Astrocyte of the spinal cord (primary cell): Measurements from ENCODE around the gene SLC25A26.
"Not testable (repeated sequence)": the region's sequence is repeated elsewhere in the genome, so short reads cannot be mapped to it uniquely, and the experiment has no call there.

Experiments used
- DNase-seq: peaks from one replicate; pipeline ENCODE4 v3.0.0; 2011; ENCODE audit warnings: low read depth, low spot score
- H3K4me3 ChIP-seq: 2 replicates; pipeline ENCODE4 v1.5.1; 2011; ENCODE audit warnings: low read depth, mild to moderate bottlenecking, low read length, moderate library complexity
- in situ Hi-C: cut with HindIII; loops from 2 replicates; pipeline ENCODE4 v1.10.0; 2017; ENCODE audit warnings: low sequenced_read_pairs
- TF ChIP-seq, protein P1 (sequence below): IDR thresholded peaks from 2 replicates; pipeline ENCODE4 v1.5.1; 2012; ENCODE audit warnings: low read depth, mild to moderate bottlenecking, low read length, inconsistent platforms

Gene SLC25A26

DNA sequence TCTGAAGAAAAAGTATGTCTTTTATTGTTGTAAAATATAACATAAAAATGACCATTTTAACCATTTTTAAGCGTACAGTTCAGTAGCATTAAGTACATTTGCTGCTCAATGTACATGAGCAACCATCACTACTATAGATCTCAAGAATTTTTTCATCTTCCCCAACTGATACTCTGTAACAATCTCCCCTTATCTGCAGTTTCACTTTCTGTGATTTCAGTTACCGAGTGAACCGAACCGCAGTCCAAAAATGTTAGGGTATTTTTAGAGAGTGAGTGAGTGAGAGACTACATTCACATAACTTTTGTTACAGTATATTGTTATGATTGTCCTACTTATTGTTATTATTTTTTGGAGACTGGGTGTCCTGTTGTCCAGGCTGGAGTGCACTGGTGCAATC lies 9.0 kb upstream of the SLC25A26 start:
- in situ Hi-C loops, result no loop called here
- TF ChIP-seq, protein P1, sequence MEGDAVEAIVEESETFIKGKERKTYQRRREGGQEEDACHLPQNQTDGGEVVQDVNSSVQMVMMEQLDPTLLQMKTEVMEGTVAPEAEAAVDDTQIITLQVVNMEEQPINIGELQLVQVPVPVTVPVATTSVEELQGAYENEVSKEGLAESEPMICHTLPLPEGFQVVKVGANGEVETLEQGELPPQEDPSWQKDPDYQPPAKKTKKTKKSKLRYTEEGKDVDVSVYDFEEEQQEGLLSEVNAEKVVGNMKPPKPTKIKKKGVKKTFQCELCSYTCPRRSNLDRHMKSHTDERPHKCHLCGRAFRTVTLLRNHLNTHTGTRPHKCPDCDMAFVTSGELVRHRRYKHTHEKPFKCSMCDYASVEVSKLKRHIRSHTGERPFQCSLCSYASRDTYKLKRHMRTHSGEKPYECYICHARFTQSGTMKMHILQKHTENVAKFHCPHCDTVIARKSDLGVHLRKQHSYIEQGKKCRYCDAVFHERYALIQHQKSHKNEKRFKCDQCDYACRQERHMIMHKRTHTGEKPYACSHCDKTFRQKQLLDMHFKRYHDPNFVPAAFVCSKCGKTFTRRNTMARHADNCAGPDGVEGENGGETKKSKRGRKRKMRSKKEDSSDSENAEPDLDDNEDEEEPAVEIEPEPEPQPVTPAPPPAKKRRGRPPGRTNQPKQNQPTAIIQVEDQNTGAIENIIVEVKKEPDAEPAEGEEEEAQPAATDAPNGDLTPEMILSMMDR, result no peak
- no peak overlapping the region for H3K4me3 ChIP-seq
- no peak for DNase-seq

DNA sequence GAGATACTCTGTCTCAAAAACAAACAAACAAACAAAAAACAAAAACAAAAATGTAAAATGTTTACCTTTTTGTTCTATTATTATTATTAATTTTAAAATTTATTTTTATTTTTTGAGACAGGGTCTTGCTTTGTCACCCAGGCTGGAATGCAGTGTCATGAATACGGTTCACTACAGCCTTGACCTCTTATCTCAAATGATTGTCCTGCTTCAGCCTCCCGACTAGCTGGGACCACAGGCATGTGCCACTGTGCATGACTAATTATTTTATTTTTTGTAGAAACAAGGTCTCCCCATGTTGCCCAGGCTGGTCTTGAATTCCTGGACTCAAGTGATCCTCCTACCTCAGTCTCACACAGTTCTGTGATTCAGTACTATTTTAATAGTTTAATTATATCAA lies 5.7 kb upstream of the SLC25A26 start:
- in situ Hi-C loops, result no loop called here
- no peak overlapping the region for H3K4me3 ChIP-seq
- TF ChIP-seq, protein P1, result no peak
- DNase-seq, result no peak

DNA sequence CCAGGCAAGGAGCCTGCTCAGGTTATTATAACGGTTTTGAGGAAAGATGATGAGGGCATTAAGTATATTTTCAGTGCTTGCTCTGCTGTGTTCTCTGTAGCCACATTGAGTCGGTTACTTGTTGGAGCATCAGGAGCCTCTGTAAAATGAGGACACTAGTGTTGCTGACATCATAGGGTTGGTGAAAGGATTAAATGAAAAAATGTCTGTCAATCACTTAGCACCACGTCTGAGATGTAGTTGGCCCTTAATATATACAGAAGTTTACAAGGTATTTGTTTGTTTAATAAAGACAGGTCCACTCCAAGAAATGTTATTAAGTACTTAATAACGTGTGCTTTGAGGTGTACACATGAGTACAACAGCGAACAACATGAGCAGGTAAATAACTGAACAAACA lies 735 bp upstream of the SLC25A26 start:
- in situ Hi-C loops, result no loop called here
- peak overlapping the region; percentile 59 for H3K4me3 ChIP-seq
- DNase-seq, result no peak
- TF ChIP-seq, protein P1, result no peak

DNA sequence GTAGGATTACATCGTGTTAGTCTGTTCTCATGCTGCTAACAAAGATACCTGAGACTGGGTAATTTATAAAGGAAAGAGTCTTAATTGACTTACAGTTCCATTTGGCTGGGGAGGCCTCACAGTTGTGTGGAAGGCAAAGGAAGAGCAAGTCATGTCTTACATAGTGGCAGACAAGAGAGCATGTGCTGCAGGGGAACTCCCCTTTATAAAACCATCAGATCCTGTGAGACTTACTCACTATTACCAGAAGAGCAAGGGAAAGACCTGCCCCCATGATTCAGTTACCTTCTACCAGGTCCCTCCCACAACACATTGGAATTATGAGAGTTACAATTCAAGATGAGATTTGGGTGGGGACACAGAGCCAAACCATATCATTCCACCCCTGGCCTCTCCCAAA lies 3.4 kb downstream of the SLC25A26 start:
- DNase-seq, result no peak
- TF ChIP-seq, protein P1, result no peak
- in situ Hi-C loops, result no loop called here
- H3K4me3 ChIP-seq, result no peak overlapping the region

DNA sequence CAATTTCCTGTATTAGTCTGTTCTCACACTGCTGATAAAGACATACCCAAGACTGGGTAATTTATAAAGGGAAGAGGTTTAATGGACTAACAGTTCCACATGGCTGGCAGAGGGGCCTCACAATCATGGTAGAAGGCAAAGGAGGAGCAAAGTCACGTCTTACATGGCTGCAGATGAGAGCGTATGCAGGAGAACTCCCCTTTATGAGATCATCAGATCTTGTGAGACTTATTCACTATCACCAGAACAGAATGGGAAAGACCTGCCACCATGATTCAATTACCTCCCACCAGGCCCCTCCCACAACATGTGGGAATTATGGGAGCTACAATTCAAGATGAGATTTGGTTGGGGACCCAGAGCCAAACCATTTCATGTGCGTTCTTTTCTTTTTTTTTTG lies 5.3 kb downstream of the SLC25A26 start:
- DNase-seq, in situ Hi-C loops, H3K4me3 ChIP-seq: not testable (repeated sequence)

DNA sequence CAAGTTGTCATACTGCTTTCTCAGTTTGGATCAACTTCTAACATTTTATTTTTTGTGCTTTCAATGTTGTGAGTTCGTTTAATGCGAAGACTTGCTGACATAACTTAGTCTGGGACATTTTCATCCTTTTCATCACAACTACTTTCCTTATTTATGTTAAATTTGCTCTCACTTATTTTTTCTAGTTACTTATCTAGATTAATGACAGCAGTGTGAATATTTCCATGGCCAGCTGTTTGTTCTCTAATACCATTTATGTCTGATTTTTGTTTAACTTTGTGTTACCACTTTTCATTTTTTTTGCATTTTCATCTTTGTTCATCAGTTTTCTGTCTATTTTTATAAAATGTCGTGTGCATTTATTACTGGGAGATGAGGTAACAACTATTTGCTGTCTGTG lies 6.2 kb downstream of the SLC25A26 start:
- in situ Hi-C loops, result no loop called here
- TF ChIP-seq, protein P1, result no peak
- no peak for DNase-seq
- no peak overlapping the region for H3K4me3 ChIP-seq

DNA sequence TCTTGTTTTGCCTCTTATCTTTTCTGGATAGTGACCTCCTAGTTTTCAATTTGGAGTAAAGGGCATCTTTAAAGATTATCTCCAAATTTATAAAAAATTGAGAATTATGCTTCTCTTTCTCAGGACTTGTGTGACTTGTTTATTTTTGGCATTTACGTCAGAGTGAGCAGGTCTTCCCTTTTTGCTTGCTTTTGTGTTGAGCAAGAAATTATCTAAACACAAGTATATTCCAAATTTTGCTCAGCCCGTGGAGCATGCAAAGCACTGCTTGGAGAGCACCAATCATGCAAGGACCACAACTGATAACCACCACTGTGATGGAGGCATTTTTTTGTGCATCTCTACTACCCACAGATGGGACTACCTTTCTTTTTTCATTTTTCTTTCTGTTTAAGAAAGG lies 7.1 kb downstream of the SLC25A26 start:
- in situ Hi-C loops, result no loop called here
- DNase-seq, result no peak
- H3K4me3 ChIP-seq, result no peak overlapping the region
- TF ChIP-seq, protein P1, result no peak
